ENCODE results near the gene KRT83.
"Not testable (repeated sequence)": the region's sequence is repeated elsewhere in the genome, so short reads cannot be mapped to it uniquely, and the experiment has no call there.

Gene KRT83

DNA sequence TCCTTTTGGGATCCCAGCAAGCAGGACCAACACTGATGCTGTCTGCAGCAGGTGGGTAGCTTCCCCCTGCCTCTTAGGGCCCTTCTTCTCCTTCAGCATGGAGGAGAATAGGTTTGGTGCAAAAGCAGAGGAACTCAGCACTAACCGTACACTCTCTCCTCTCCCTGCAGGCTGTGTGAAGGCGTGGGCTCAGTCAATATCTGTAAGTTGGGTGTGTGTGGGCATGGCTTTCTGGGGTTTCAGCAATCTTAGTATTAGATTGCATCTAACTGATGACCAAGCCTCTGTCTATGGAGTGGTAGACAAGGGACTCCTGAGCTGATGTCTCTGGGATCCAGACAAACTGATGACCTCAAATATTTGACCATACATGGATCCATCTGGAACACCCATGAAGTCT, 31.8 kb upstream of the KRT83 start:
- no peak for DNase-seq

GRCh38 chr12:52351196-52352059, 30.2 kb upstream of the KRT83 start:
- DNase-seq, result peak; percentile 42

GRCh38 chr12:52350786-52351185, 29.6 kb upstream of the KRT83 start:
- DNase-seq, result no peak

GRCh38 chr12:52350021-52350620, 28.9 kb upstream of the KRT83 start:
- DNase-seq, result no peak

GRCh38 chr12:52349196-52349595, 28.0 kb upstream of the KRT83 start:
- no peak for DNase-seq

- no peak for DNase-seq
Measured at GRCh38 chr12:52347551-52348510, 26.6 kb upstream of the KRT83 start.

- no peak for DNase-seq
Measured at GRCh38 chr12:52347016-52347415, 25.8 kb upstream of the KRT83 start.

- no peak for DNase-seq
Measured at GRCh38 chr12:52346593-52346992, 25.4 kb upstream of the KRT83 start.

DNA sequence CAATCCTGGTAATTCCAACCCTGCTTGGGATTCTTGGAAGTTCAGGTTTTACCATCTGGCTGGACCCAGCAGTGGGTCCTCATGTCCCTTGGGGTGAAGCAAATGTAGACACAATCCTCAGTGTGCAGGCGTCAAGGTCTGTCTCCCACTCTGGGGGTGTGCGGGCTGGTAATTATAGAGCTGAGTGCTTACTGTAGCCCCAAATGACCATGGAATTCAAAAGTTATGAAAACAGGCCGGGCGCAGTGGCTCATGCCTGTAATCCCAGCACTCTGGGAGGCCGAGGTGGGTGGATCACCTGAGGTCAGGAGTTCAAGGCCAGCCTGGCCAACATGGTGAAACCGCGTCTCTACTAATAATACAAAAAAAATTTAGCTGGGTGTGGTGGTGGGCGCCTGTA, 23.8 kb upstream of the KRT83 start:
- not testable (repeated sequence) for DNase-seq

DNA sequence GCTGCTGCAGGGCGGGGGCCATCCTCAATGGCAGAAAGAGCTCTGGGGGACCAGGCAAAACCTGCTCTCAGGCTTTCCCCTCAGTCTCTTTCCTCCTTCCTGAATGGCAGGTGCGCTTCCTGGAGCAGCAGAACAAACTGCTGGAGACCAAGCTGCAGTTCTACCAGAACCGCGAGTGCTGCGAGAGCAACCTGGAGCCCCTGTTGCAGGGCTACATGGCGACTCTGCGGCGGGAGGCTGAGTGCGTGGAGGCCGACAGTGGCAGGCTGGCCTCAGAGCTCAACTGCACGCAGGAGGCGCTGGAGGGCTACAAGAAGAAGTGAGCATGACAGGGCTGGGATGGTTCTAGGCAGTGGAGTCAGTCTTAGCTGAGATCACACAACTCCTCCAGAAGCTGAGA, 22.9 kb upstream of the KRT83 start:
- no peak for DNase-seq

GRCh38 chr12:52343550-52343949, 22.4 kb upstream of the KRT83 start:
- no peak for DNase-seq

DNA sequence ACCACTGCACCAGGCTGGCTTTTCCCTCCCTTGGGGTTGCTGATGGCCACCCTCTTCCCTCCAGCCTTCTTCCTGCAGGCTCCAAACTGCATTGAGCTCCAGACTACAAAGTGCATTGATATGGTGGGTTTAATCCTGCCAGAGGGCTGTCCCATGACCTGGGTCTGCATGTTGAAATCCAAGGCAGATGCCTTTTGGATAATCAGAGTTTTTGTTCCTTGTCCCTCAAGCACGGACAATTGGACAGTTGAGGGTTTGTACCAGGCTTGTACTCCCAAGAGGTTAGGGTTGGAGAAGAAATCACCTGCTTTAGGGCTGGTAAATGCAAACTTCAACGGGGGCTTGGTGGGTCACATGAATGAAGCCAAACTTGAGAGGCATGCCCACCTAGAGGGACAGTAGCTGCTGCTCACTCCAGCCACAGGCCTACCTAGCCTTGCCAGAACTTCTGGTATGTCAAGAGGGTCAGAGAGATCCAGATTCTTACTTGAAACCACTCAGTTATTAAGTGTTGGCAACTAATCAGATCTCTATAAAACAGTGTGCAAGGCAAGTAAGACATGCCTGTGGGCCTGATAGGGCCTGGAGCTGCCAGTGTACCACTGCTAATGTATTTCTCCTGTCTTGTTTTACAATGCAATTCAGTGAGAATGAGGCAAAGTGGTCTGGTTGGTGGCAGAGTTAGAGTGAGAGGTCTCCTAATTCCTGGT, 21.7 kb upstream of the KRT83 start:
- no peak for DNase-seq

GRCh38 chr12:52341066-52341580, 19.9 kb upstream of the KRT83 start:
- no peak for DNase-seq

DNA sequence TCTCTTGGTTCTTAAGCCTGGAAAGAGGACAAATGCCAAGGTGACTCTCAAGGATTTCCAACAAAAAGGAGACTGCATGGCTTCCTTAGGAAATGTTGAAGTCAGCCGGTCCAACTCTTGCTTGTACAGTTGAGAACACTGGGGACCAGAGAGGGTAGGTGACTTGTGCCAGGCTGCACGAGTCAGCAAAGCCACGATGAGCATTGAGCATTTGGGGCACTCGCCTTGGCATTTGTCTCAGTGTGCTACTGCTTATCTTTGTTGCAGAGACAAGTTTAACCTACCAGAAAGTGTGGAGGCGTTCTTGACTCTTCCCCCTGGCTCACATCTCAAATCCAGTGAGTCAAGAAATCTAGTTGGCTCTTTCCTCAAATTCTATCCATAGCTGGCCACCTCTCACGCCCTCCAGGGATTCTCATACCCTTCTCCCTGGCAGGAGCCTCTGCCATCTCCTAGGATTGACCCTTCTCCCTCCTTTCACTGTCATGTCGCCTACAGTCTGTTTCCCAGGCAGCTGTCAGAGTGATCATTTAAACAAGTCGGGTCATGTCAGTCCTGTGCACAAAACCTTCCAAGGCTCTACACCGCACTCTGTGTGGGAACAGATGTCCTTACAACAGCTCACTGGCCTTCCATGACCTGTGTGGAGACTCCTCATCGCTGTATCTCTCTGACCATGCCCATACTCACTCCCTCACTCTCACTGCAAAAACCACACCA, 17.2 kb upstream of the KRT83 start:
- DNase-seq, result no peak

DNA sequence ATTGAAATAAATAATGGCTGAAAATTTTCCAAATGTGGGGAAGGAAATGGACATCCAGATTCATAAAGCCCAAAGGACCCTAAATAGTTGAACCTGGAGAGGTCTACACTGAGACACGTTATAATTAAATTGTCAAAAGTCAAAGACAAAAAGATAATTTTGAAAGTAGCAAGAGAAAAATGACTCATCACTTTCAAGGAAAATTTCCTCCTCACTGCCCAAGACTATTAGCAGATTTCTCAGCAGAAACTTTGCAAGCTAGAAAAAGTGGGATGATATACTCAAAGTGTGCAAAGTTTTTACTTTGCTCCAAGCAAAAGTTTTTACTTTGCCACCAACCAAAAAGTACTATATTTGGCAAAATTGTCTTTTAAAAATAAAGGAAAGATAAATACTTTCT, 15.9 kb upstream of the KRT83 start:
- no peak for DNase-seq

DNA sequence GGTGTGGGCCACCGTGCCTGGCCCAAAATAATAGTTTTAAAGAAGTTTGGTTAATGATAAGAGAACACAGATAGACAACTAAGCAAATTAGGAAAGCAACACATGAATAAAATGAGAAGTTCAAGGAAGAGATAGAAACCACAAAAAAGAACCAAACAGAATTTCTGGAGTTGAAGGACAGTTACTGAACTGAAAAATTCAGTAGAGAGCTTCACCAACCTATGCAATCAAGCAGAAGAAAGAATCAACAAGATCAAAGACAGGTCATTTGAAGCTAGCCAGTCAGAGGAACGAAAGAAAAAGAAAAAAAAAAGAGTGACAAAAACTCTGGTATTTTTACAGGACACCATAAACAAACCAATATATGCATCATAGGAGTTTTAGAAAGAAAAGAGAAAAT, 15.4 kb upstream of the KRT83 start:
- no peak for DNase-seq

DNA sequence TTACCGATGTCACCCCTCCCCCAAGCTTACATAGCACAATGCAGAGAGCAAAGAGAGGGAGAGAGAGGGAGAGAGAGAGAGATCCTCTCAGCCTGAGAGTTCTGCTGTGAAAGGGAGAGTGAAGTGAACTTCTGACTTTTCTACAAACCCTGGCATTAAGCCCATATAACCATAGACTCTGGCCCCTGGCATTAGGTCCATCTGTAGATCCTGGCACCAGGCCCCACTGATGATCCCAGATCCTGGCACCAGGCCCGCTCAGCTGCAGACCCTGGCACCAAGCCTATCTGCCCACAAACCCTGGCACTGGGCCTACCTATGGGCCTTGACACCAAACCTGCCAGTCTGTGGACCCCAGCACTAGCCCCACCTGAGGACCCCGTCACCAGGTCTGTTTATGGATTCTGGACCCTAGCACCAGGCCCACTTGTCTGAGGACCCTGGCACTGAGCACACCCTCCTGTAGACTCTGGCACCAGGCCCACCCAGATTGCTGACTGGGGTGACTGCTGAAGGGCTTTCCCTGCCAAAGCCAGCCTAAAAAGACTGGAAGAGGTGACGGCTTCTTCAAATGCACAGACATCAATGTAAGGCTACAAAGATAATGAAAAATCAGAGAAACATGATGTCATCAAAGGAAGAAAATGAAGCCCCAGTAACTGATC, 14.5 kb upstream of the KRT83 start:
- no peak for DNase-seq

GRCh38 chr12:52334185-52334584, 13.0 kb upstream of the KRT83 start:
- DNase-seq, result no peak

GRCh38 chr12:52333321-52333720, 12.1 kb upstream of the KRT83 start:
- DNase-seq, result no peak

DNA sequence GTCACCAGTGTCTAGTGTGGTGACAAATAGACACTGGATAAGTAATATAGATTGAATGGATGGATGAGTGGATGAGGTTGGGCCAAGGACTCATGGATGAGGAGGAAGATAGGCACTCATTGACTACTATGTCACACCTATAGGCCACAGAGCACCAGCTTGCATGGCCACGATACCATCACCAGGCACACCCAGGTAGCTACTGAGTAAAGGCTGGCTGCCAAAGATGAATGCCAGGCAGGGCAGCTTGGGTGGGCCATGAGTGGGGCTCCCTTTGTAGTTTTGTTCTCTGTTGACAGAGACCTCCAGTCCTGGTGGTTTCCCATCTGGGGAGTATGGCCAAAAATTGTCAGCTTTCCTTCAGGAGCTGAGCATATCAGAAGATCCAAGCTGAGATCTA, 11.2 kb upstream of the KRT83 start:
- DNase-seq, result no peak

GRCh38 chr12:52331833-52332232, 10.6 kb upstream of the KRT83 start:
- no peak for DNase-seq
